ENCODE data around the gene RAD51B.

RAD51B gene

GRCh38 chr14:68243450-68244010, 424.0 kb downstream of the RAD51B start:
- Histone ChIP-seq H4K20me1 (ENCODE audit: insufficient read depth, low read length) (no peaks in the 10 kb centered on the region), H3K4me3 (ENCODE audit: low read length) (no peak overlapping the region), H3K9me3 (replicated peaks; ENCODE audit: insufficient read depth, low read length) (no peaks in the 10 kb centered on the region), H3K9me2 (replicated peaks; ENCODE audit: insufficient read depth, low read length) (no peaks in the 10 kb centered on the region), H2AFZ (ENCODE audit: low read length) (no peak overlapping the region), H3K27me3 (replicated peaks; ENCODE audit: insufficient read depth, low read length) (no peaks in the 10 kb centered on the region), H3K4me1 (ENCODE audit: low read length) (no peaks in the 10 kb centered on the region), H3K79me2 (ENCODE audit: low read length) (no peaks in the 10 kb centered on the region), H3K9ac (ENCODE audit: low read length) (no peak overlapping the region), H3K4me2 (ENCODE audit: low read depth, low read length) (no peak overlapping the region), H3K27ac (ENCODE audit: low read length) (no peak overlapping the region), H3K36me3 (replicated peaks; ENCODE audit: insufficient read depth, low read length) (no peaks in the 10 kb centered on the region), H3F3A (ENCODE audit: insufficient read depth, low read length) (no peaks in the 10 kb centered on the region)
- no peak for DNase-seq
- TF ChIP-seq CTCF (IDR thresholded peaks at IDR 0.05; ENCODE audit: low read length): no peak

- no peaks in the 10 kb centered on the region for H3K9me3 ChIP-seq (replicated peaks; ENCODE audit: insufficient read depth, low read length)
- no peak for DNase-seq
- TF ChIP-seq CTCF (IDR thresholded peaks at IDR 0.05; ENCODE audit: low read length) (no peak), EZH2phosphoT487 (IDR thresholded peaks at IDR 0.05; ENCODE audit: low read length) (no peak), EZH2 (optimal IDR thresholded peaks at IDR 0.05; ENCODE audit: low read depth, low read length) (no peak)
- H3F3A ChIP-seq (ENCODE audit: insufficient read depth, low read length): no peaks in the 10 kb centered on the region
- H3K27ac ChIP-seq (ENCODE audit: low read length): no peak overlapping the region
- H3K79me2 ChIP-seq (ENCODE audit: low read length): no peaks in the 10 kb centered on the region
- no peaks in the 10 kb centered on the region for H3K9me2 ChIP-seq (replicated peaks; ENCODE audit: insufficient read depth, low read length)
- no peak overlapping the region for H3K4me3 ChIP-seq (ENCODE audit: low read length)
- no peak overlapping the region for H2AFZ ChIP-seq (ENCODE audit: low read length)
- H4K20me1 ChIP-seq (ENCODE audit: insufficient read depth, low read length): no peaks in the 10 kb centered on the region
- no peaks in the 10 kb centered on the region for H3K27me3 ChIP-seq (replicated peaks; ENCODE audit: insufficient read depth, low read length)
- no peak overlapping the region for H3K4me2 ChIP-seq (ENCODE audit: low read depth, low read length)
- H3K4me1 ChIP-seq (ENCODE audit: low read length): no peaks in the 10 kb centered on the region
- H3K9ac ChIP-seq (ENCODE audit: low read length): no peak overlapping the region
- H3K36me3 ChIP-seq (replicated peaks; ENCODE audit: insufficient read depth, low read length): no peaks in the 10 kb centered on the region
These were observed 424.8 kb downstream of the RAD51B start for GRCh38 chr14:68244262-68244980.

- Histone ChIP-seq H3K4me3 (ENCODE audit: low read length) (no peak overlapping the region), H3K9ac (ENCODE audit: low read length) (no peak overlapping the region), H3K79me2 (ENCODE audit: low read length) (no peaks in the 10 kb centered on the region), H3K27me3 (replicated peaks; ENCODE audit: insufficient read depth, low read length) (no peaks in the 10 kb centered on the region), H3K9me3 (replicated peaks; ENCODE audit: insufficient read depth, low read length) (no peaks in the 10 kb centered on the region), H3K36me3 (replicated peaks; ENCODE audit: insufficient read depth, low read length) (no peaks in the 10 kb centered on the region), H3K9me2 (replicated peaks; ENCODE audit: insufficient read depth, low read length) (no peaks in the 10 kb centered on the region), H3F3A (ENCODE audit: insufficient read depth, low read length) (no peaks in the 10 kb centered on the region), H3K4me1 (ENCODE audit: low read length) (no peaks in the 10 kb centered on the region), H2AFZ (ENCODE audit: low read length) (no peak overlapping the region), H3K27ac (ENCODE audit: low read length) (no peak overlapping the region), H3K4me2 (ENCODE audit: low read depth, low read length) (no peak overlapping the region), H4K20me1 (ENCODE audit: insufficient read depth, low read length) (no peaks in the 10 kb centered on the region)
- no peak for DNase-seq
- TF ChIP-seq EZH2 (optimal IDR thresholded peaks at IDR 0.05; ENCODE audit: low read depth, low read length): no peak
These were observed 425.8 kb downstream of the RAD51B start for GRCh38 chr14:68245146-68246073.
